Trophoblast cell (in vitro differentiated cells and primary cell): ENCODE measurements around the gene ADGRF1.

Experiments used
- DNase-seq, 2 donors: peaks; one replicate each; pipeline ENCODE4 v3.0.0-alpha.2; 2016
- H2AFZ ChIP-seq: 2 replicates; pipeline ENCODE4 v1.6.1; 2013; ENCODE audit warnings: low read length, moderate library complexity, mild to moderate bottlenecking; ENCODE audit not compliant: insufficient read depth, poor library complexity
- H2AK5ac ChIP-seq: 2 replicates; pipeline ENCODE4 v1.6.1; 2013; ENCODE audit warnings: mild to moderate bottlenecking, low read length
- H2BK120ac ChIP-seq: 2 replicates; pipeline ENCODE4 v1.6.1; 2013; ENCODE audit warnings: low read length, mild to moderate bottlenecking, moderate library complexity; ENCODE audit not compliant: insufficient read depth, poor library complexity
- H2BK12ac ChIP-seq: 2 replicates; pipeline ENCODE4 v1.6.1; 2013; ENCODE audit warnings: mild to moderate bottlenecking, low read length, moderate library complexity
- H2BK5ac ChIP-seq: 2 replicates; pipeline ENCODE4 v1.6.1; 2013; ENCODE audit warnings: low read length, low read depth, moderate library complexity, mild to moderate bottlenecking; ENCODE audit not compliant: poor library complexity
- H3K14ac ChIP-seq: 2 replicates; pipeline ENCODE4 v1.6.1; 2013; ENCODE audit warnings: mild to moderate bottlenecking, low read length
- H3K18ac ChIP-seq: 2 replicates; pipeline ENCODE4 v1.6.1; 2013; ENCODE audit warnings: mild to moderate bottlenecking, low read length
- H3K23ac ChIP-seq: 2 replicates; pipeline ENCODE4 v1.6.1; 2013; ENCODE audit warnings: low read length
- H3K27ac ChIP-seq: 2 replicates; pipeline ENCODE4 v1.5.1; 2013; ENCODE audit warnings: low read depth, mild to moderate bottlenecking, inconsistent platforms, low read length, moderate library complexity
- H3K27me3 ChIP-seq: 2 replicates; pipeline ENCODE4 v1.6.1; 2013; ENCODE audit warnings: inconsistent platforms, mild to moderate bottlenecking, low read length, moderate library complexity; ENCODE audit not compliant: insufficient read depth
- H3K36me3 ChIP-seq, 2 experiments: 1 replicate in 1 of 2; 2 replicates in 1 of 2; pipeline ENCODE4 v1.6.1; 2013; ENCODE audit warnings: low read length in 2 of 2, mild to moderate bottlenecking in 2 of 2, moderate library complexity in 1 of 2; ENCODE audit not compliant: insufficient read depth in 2 of 2, control insufficient read depth in 1 of 2
- H3K4ac ChIP-seq: 2 replicates; pipeline ENCODE4 v1.6.1; 2013; ENCODE audit warnings: low read depth, mild to moderate bottlenecking, low read length, moderate library complexity
- H3K4me1 ChIP-seq, 2 experiments: 1 replicate in 1 of 2; 2 replicates in 1 of 2; pipeline ENCODE4 v1.6.1; 2013; ENCODE audit warnings: low read length in 2 of 2, mild to moderate bottlenecking in 2 of 2, moderate library complexity in 1 of 2; ENCODE audit not compliant: insufficient read depth in 2 of 2, control insufficient read depth in 1 of 2
- H3K4me2 ChIP-seq: 2 replicates; pipeline ENCODE4 v1.6.1; 2013; ENCODE audit warnings: inconsistent platforms, mild to moderate bottlenecking, low read length, moderate library complexity
- H3K4me3 ChIP-seq: 2 replicates; pipeline ENCODE4 v1.5.1; 2013; ENCODE audit warnings: mild to moderate bottlenecking, low read depth, low read length, inconsistent platforms
- H3K79me1 ChIP-seq: one replicate; pipeline ENCODE4 v1.6.1; 2013; ENCODE audit warnings: low read length
- H3K79me2 ChIP-seq: 2 replicates; pipeline ENCODE4 v1.6.1; 2013; ENCODE audit warnings: low read length, mild to moderate bottlenecking; ENCODE audit not compliant: control insufficient read depth, insufficient read depth, poor library complexity
- H3K9ac ChIP-seq: 2 replicates; pipeline ENCODE4 v1.6.1; 2013; ENCODE audit warnings: mild to moderate bottlenecking, low read length
- H3K9me3 ChIP-seq: 2 replicates; pipeline ENCODE4 v1.6.1; 2013; ENCODE audit warnings: low read depth, mild to moderate bottlenecking, control low read depth, inconsistent platforms, low read length; ENCODE audit not compliant: insufficient read depth
- H4K12ac ChIP-seq: 2 replicates; pipeline ENCODE4 v1.6.1; 2013; ENCODE audit warnings: low read depth, mild to moderate bottlenecking, low read length, moderate library complexity
- H4K8ac ChIP-seq: 2 replicates; pipeline ENCODE4 v1.6.1; 2013; ENCODE audit warnings: low read depth, mild to moderate bottlenecking, low read length, moderate library complexity
- H4K91ac ChIP-seq: one replicate; pipeline ENCODE4 v1.6.1; 2013; ENCODE audit warnings: low read depth, mild to moderate bottlenecking, low read length, moderate library complexity
- WGBS: extraction: QIAGEN DNeasy Blood & Tissue Kit; methylation state at CpG from one replicate; pipeline ENCODE4 v1.1.7; 2013; ENCODE audit warnings: missing lambda C conversion rate; ENCODE audit not compliant: insufficient read length, insufficient coverage; ENCODE audit errors: extremely low coverage; 5-methylcytosine and 5-hydroxymethylcytosine counted together

Gene ADGRF1

DNA sequence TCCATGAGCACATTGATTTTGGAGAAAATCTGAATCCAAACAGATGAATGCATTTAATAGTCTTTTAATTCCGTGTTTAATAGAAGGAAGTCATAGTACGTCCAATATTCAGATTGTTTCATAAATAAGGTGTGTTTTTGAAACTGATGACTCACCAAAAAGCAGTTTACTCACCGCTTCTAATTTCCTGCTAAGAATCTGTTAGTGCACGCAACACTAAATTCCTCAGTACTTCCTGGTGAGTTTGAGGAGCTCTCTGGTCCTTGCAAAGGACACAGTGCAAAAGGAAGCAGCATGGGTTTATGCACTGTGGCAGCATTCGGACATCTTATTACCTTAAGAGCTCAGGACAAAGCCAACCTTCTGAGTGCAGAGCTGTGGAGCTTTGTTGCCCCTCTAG lies 2.3 kb upstream of the ADGRF1 start:
- Histone ChIP-seq H3K9ac (no peak overlapping the region), H2BK12ac (no peak overlapping the region), H3K9me3 (no peaks in the 10 kb centered on the region), H3K4me1 (peaks cover 0 to 7% of the 10 kb centered on the region in 2 experiments), H2AK5ac (no peak overlapping the region), H4K91ac (no peak overlapping the region), H3K4ac (no peak overlapping the region), H3K36me3 (no peaks in the 10 kb centered on the region), H4K8ac (no peak overlapping the region), H3K14ac (no peak overlapping the region), H2BK120ac (no peak overlapping the region), H2BK5ac (no peak overlapping the region), H3K79me2 (no peaks in the 10 kb centered on the region), H3K27me3 (no peaks in the 10 kb centered on the region), H4K12ac (no peak overlapping the region), H3K79me1 (peaks cover 2% of the 10 kb centered on the region), H3K4me3 (no peak overlapping the region), H2AFZ (no peak overlapping the region), H3K27ac (no peak overlapping the region), H3K4me2 (no peak overlapping the region), H3K18ac (no peak overlapping the region), H3K23ac (no peak overlapping the region)
- DNase-seq: peak in 1 of 2 donors; percentile 42
- WGBS: no CpG with 5 or more reads among the region's 5 CpGs

DNA sequence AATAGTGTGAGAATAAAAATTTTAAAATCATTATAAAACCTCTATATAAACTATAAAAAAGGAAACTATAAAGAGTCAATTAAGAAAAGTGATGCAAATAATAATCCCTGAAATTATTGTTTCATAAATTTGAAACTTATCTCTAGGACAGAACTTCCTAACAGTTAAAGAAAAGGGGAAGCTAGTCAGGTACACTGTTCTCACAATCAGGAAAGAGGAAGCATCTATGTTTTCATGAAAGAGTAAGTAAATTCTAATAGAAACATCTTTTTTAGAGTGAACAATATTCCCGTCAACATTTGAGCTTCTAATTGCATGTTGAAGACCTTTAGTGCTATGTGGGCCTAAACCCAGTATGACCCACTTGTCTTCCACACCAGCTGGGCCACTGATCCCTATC lies 1.2 kb upstream of the ADGRF1 start:
- Histone ChIP-seq H2BK5ac (no peak overlapping the region), H3K4ac (no peak overlapping the region), H3K9ac (no peak overlapping the region), H3K4me1 (peaks cover 0 to 7% of the 10 kb centered on the region in 2 experiments), H3K79me2 (no peaks in the 10 kb centered on the region), H3K27ac (no peak overlapping the region), H3K36me3 (no peaks in the 10 kb centered on the region), H4K8ac (no peak overlapping the region), H4K91ac (no peak overlapping the region), H2BK120ac (no peak overlapping the region), H3K4me2 (no peak overlapping the region), H3K23ac (no peak overlapping the region), H4K12ac (no peak overlapping the region), H2BK12ac (no peak overlapping the region), H3K79me1 (peaks cover 2% of the 10 kb centered on the region), H2AK5ac (no peak overlapping the region), H3K14ac (no peak overlapping the region), H3K18ac (no peak overlapping the region), H3K9me3 (no peaks in the 10 kb centered on the region), H3K27me3 (no peaks in the 10 kb centered on the region), H2AFZ (no peak overlapping the region), H3K4me3 (no peak overlapping the region)
- no CpG with 5 or more reads among the region's 1 CpG for WGBS
- DNase-seq: no peak

DNA sequence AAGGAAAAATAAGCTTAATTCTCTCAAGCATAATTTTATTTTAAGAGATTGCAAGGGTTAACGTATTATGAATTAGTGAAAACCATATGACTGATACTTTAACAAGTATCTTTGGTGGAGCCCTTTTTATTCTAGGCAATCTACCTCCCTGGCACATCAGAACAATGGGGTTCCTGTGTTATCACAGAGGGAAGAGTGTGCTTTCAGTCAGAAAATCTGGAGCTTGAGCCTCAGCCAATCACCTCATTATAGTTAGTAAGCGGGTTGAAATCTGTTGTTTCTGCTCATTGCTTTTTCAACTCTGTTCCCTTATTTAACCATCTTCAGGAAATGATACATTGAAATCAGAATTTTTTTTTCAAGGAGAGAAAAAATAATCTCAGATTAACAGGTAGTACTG lies 391 bp downstream of the ADGRF1 start:
- no CpG with 5 or more reads among the region's 2 CpGs for WGBS
- no peak overlapping the region for H3K23ac ChIP-seq
- H4K91ac ChIP-seq: no peak overlapping the region
- H2BK12ac ChIP-seq: no peak overlapping the region
- H3K9me3 ChIP-seq: no peaks in the 10 kb centered on the region
- H3K36me3 ChIP-seq: no peaks in the 10 kb centered on the region
- no peak for DNase-seq
- no peaks in the 10 kb centered on the region for H3K27me3 ChIP-seq
- H4K12ac ChIP-seq: no peak overlapping the region
- H2BK5ac ChIP-seq: no peak overlapping the region
- no peak overlapping the region for H3K4ac ChIP-seq
- H3K4me2 ChIP-seq: no peak overlapping the region
- no peak overlapping the region for H3K4me3 ChIP-seq
- H3K9ac ChIP-seq: no peak overlapping the region
- no peaks in the 10 kb centered on the region for H3K79me2 ChIP-seq
- no peaks in the 10 kb centered on the region for H3K79me1 ChIP-seq
- no peak overlapping the region for H2BK120ac ChIP-seq
- H4K8ac ChIP-seq: no peak overlapping the region
- H3K14ac ChIP-seq: no peak overlapping the region
- H3K27ac ChIP-seq: no peak overlapping the region
- H3K18ac ChIP-seq: no peak overlapping the region
- H2AK5ac ChIP-seq: no peak overlapping the region
- H3K4me1 ChIP-seq: peaks cover 0 to 3% of the 10 kb centered on the region in 2 experiments
- no peak overlapping the region for H2AFZ ChIP-seq

DNA sequence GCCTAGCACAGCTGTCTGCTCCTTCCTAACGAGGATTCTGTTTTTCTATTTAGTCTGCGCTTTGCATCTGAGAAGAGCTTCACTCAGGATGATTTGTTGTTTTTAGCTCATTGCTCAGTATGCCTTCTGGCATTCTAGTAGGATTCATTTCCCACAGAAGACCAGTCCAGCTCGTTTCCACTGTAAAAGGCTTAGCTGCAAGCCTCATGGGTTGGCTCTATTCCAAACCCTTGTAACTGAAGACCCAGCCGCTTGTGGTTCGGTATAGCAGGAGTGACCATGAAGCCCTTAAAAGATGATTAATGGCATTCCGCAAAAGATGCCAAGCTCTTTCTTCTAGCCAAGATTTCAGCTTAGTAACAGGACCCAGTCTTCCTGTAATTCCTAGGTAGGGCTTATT lies 7.2 kb downstream of the ADGRF1 start:
- Histone ChIP-seq H4K91ac (no peak overlapping the region), H3K18ac (no peak overlapping the region), H2AFZ (no peak overlapping the region), H3K4me3 (no peak overlapping the region), H3K9me3 (no peaks in the 10 kb centered on the region), H3K36me3 (no peaks in the 10 kb centered on the region), H3K23ac (peak overlapping the region; percentile 71), H4K8ac (no peak overlapping the region), H2BK5ac (no peak overlapping the region), H4K12ac (no peak overlapping the region), H3K27ac (no peak overlapping the region), H2BK12ac (no peak overlapping the region), H3K9ac (no peak overlapping the region), H2AK5ac (no peak overlapping the region), H2BK120ac (no peak overlapping the region), H3K79me1 (no peaks in the 10 kb centered on the region), H3K14ac (no peak overlapping the region), H3K4ac (no peak overlapping the region), H3K4me2 (peak overlapping the region; percentile 21), H3K4me1 (peaks cover 4 to 7% of the 10 kb centered on the region in 2 experiments), H3K27me3 (no peaks in the 10 kb centered on the region), H3K79me2 (no peaks in the 10 kb centered on the region)
- peak in 1 of 2 donors; percentile 7 for DNase-seq
- no CpG with 5 or more reads among the region's 6 CpGs for WGBS
